ENCODE data around the gene BEST4.
A peak's percentile ranks its signal among the peaks of the same experiment; 100 is the strongest.
"Not testable (repeated sequence)": the region's sequence is repeated elsewhere in the genome, so short reads cannot be mapped to it uniquely, and the experiment has no call there.

The BEST4 gene

GRCh38 chr1:44802306-44803061 is 14.5 kb upstream of the BEST4 start:
- DNase-seq (ENCODE audit: low spot score), result no peak

- no peak for DNase-seq (ENCODE audit: low spot score)
These were observed 13.7 kb upstream of the BEST4 start for GRCh38 chr1:44801491-44802305.

DNA sequence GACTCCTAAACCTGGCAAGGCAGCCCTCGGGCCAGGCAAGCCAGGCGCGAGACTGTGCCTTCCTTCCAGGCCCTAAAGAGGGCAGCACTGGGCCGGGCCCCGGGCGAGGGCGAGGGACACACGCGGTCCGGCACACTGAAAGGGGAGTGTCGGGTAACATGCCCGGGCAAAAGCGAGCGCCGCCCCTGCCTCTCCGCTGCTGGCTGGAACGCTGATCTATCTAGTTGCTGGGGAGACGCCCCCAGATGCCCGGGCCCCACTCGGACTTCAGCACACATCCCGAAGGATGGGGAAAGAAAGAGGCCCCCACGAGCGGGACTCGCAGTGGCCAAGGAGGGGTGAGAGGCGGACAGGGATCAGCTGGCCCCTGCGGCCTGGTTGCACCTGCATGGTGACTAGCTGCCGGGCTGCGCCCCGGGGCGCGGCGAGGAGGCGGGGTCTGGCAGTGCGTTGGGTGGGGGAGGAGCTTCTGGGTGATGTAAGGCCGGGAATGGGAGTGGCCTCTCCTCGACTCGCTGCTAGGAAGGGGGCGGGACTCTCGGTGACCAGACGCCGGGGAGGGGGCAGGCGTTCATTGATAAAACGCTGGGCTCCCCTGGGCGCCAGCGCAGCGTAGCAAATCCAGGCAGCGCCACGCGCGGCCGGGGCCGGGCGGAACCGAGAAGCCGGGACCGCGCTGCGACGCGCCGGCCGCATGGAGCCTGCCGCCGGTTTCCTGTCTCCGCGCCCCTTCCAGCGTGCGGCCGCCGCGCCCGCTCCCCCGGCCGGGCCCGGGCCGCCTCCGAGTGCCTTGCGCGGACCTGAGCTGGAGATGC is 12.0 kb upstream of the BEST4 start, which contains the start of gene PLK3:
TSS of gene PLK3 (plus strand) at position 608 of the 815 bp plus-strand sequence. CDS start at position 695, 87 bp downstream.
- peak; percentile 97 for DNase-seq (ENCODE audit: low spot score)

DNA sequence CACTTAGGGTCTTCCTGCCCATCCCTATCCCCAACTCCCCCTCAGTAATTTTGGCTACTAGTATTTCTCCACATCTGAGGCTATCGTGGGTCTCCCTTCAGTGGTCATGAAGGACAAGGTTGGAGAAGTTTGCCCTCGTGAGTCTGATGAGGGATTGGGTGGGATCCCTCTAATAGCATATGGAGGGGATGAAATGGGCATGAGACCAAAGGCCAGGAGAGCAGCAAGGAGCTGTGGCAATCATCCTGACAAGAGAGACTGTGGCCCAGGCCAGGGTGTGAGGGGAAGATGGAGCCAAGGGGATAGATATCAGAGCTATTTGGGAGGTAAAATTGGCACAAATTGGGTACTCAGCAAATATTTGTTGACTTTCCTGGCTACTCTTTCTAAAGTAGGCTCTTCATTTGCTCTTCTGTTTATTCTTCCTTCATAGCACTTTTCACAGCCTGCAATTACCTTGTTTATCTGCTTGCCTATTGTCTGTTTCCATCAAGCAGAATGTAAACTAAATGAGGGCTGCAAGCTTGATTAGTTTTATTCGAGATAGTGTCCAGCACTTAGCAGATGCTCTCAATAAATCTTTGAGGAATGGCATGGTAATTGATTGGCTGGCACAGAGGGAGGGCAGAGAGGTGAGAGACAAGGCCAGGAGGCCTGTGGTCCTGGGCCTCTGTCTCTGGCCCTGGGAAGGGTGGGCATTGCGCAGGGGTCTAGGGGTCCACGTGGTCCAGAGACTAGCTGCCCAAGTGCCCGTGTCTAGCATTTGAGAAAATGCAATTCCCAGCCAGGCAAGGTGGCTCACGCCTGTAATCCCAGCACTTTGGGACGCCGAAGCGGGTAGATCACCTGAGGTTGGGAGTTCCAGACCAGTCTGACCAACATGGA is 10.8 kb upstream of the BEST4 start:
- DNase-seq (ENCODE audit: low spot score), result no peak

DNA sequence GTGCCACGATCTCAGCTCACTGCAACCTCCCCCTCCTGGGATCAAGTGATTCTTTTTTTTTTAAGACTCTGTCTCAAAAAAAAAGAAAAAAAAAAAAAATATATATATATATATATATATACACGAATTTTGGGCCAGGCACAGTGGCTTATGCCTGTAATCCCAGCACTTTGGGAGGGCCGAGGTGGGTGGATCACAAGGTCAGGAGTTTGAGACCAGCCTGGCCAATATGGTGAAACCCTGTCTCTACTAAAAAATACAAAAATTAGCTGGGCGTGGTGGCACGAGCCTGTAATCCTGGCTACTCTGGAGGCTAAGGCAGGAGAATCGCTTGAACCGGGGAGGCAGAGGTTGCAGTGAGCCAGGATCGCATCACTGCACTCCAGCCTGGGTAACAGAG is 9.9 kb upstream of the BEST4 start:
- DNase-seq (ENCODE audit: low spot score), result not testable (repeated sequence)

DNA sequence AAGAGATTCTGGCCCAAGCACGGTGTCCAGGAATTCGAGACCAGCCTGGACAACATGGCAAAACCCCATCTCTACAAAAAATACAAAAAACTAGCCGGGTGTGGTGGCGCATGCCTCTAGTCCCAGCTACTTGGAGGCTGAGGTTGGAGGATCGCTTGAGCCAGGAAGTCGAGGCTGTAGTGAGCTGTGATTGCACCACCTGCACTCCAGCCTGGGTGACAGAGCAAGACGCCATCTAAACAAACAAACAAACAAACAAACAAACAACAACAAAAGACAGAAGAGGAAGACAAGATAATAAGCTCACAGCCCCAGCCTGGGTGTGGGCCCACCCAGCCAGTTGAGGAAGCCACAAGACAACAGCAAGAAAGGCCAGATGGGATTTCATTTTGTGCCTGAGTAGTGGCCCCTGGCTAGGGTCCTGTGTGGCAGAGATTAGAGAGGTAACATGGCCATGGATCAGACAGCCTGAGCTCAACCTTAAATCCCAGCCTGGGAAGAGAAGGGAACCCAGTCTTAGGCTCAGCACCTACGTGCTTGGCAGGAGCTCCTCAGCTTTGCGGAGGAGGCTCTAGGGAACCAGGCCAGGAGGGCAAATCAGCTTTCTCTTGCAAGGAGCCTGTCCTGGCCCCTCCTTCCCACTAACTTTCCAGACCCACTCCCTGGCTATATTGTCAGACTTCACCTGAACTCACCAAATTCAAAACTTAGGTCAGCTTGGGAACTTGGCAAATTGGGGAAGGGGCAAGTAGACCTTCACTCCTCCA is 4.9 kb upstream of the BEST4 start:
- no peak for DNase-seq (ENCODE audit: low spot score)

DNA sequence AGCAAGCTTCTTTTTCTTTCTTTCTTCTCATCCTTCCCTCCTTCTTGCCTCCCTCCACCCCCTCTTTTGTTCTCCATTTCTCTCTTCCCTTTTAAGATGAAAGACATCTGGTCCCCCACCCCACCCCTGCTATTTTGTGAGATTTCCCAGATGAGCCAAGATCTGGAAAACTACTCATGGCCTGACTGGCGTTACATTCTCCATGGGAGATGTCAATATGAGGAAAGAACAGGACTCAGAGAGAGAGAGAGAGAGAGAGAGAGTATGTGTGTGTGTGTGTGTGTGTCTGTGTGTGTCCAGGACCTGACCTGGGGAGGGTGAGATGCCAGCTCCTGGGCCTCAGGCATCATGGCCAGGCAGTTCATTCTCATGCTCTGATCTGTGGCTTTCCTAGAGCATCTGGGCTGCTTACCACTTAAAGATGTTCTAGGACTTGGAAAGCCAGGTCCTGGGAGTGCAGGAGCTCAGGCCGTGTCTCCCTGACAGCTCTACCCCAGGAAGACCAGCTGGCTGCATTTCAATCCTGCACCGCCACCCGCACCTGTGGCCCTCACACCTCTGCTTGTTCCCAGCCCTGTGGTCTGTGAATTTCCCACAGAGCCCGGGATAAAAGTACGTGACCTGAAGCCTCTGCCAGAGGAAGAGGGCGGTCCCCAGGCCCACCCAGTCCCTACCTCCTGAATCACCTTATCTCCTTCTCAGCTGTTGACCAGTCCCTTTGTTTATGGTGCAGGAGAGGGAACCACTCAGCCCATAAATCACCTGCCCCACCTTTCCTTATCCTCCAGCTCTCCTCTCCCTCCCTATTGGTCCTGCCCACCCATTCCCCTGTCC is 3.2 kb upstream of the BEST4 start:
- DNase-seq (ENCODE audit: low spot score), result no peak

GRCh38 chr1:44787506-44787905 is 464 bp downstream of the BEST4 start:
- DNase-seq (ENCODE audit: low spot score), result no peak

- DNase-seq (ENCODE audit: low spot score), result no peak
These were observed 1.0 kb downstream of the BEST4 start for GRCh38 chr1:44786841-44787426.

- DNase-seq (ENCODE audit: low spot score), result no peak
These were observed 1.7 kb downstream of the BEST4 start for GRCh38 chr1:44786138-44786840.

GRCh38 chr1:44785501-44786137 is 2.4 kb downstream of the BEST4 start:
- DNase-seq (ENCODE audit: low spot score), result no peak

DNA sequence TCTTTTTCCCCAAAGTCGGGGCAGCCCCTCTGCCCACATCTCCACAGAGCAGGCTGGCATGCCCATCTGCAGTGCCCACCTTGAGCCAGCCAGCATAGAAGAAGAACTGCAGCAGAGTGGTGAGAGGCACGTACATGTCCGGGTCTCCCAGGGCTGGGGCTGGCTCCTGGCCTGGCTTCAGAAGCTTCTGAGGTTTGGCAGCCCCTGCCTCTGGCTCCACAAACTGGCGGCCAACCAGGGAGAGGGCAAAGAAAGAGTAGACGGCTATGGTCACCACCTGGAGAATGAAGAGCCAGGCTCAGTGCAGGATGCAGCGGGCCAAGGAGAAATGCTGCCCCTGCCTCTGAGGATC is 3.0 kb downstream of the BEST4 start:
- no peak for DNase-seq (ENCODE audit: low spot score)

GRCh38 chr1:44784094-44785028 is 3.6 kb downstream of the BEST4 start:
- DNase-seq (ENCODE audit: low spot score), result no peak

DNA sequence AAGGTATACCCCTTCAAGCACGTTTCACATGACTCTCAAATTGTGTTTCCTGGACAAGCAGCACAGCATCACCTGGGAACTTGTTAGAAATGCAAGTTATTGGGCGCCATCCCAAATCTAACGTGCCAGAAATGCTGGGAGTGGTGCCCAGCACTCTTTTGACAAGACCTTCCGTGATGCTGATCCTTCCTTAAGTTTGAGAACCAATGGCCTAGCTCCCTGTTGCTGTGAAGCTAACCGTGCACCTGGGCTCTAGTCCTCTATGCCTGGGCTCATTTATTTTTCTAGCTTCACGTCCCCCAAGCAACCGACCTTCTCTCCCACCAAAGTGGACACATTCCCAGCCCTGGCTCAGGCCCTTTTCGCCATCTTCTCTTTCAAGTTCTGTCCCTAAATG is 4.3 kb downstream of the BEST4 start:
- no peak for DNase-seq (ENCODE audit: low spot score)

DNA sequence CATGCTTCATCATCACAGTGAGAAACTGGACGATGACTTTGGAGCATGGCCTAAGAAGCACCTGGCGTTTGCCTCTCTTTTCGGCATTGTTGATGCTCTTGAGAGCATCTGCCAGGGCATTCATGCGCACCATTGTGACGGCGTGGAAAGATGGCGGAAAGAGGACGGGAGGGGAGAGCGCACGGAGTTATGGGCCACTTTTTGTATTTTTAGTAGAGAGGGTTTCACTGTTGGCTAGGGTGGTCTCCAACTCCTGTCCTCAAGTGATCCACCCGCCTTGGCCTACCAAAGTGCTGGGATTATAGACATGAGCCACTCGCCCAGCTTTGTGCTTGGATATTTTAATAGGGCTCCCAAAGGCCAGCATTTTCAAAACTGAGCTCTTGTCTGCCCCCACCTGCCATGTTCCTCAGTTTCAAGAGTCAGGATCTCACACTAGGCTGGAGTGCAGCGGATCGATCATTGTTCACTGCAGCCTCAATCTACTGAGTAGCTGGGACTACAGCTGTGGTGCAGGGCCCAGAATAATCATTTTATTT is 7.3 kb downstream of the BEST4 start:
- DNase-seq (ENCODE audit: low spot score), result no peak

- DNase-seq (ENCODE audit: low spot score), result no peak
These were observed 9.0 kb downstream of the BEST4 start for GRCh38 chr1:44778705-44779576.
